H9 (cell line): ENCODE results near the gene IQSEC1. TPM values are rescaled to one million over a fixed set of nuclear protein-coding genes. Genes with fewer than 3 reads are reported as not detected.

ENCODE experiments used
- DNase-seq: peaks from one replicate; pipeline ENCODE4 v3.0.0-alpha.2; 2017
- H2AFZ ChIP-seq: one replicate; pipeline ENCODE4 v1.6.1; 2013; ENCODE audit warnings: mild to moderate bottlenecking, low read length, control low read depth, moderate library complexity
- H2AK5ac ChIP-seq: 2 replicates; pipeline ENCODE4 v1.6.1; 2013; ENCODE audit warnings: low read length, control low read depth, mixed read lengths; ENCODE audit not compliant: insufficient read length
- H2BK120ac ChIP-seq: one replicate; pipeline ENCODE4 v1.6.1; 2013; ENCODE audit warnings: low read depth, mild to moderate bottlenecking, low read length, control low read depth, inconsistent platforms; ENCODE audit not compliant: poor library complexity, severe bottlenecking
- H2BK12ac ChIP-seq: 2 replicates; pipeline ENCODE4 v1.6.1; 2013; ENCODE audit warnings: low read length, control low read depth, mixed read lengths, low read depth; ENCODE audit not compliant: insufficient read length
- H2BK15ac ChIP-seq: 2 replicates; pipeline ENCODE4 v1.6.1; 2013; ENCODE audit warnings: low read depth, low read length, control low read depth
- H2BK20ac ChIP-seq: one replicate; pipeline ENCODE4 v1.6.1; 2013; ENCODE audit warnings: low read depth, mild to moderate bottlenecking, low read length, control low read depth, inconsistent platforms; ENCODE audit not compliant: poor library complexity, severe bottlenecking
- H2BK5ac ChIP-seq: 2 replicates; pipeline ENCODE4 v1.6.1; 2013; ENCODE audit warnings: low read length, control low read depth, mixed read lengths; ENCODE audit not compliant: insufficient read length
- H3K14ac ChIP-seq: 2 replicates; pipeline ENCODE4 v1.6.1; 2013; ENCODE audit warnings: low read length, control low read depth; ENCODE audit not compliant: insufficient read depth
- H3K18ac ChIP-seq: 2 replicates; pipeline ENCODE4 v1.6.1; 2013; ENCODE audit warnings: low read depth, mild to moderate bottlenecking, mixed read lengths, low read length, control low read depth; ENCODE audit not compliant: insufficient read length
- H3K23ac ChIP-seq: 2 replicates; pipeline ENCODE4 v1.6.1; 2013; ENCODE audit warnings: low read length, control low read depth, mixed read lengths, low read depth; ENCODE audit not compliant: insufficient read length
- H3K23me2 ChIP-seq: 2 replicates; pipeline ENCODE4 v1.6.1; 2013; ENCODE audit warnings: low read depth, mild to moderate bottlenecking, mixed read lengths, low read length, control low read depth; ENCODE audit not compliant: insufficient read length, poor library complexity, severe bottlenecking
- H3K27ac ChIP-seq: 2 replicates; pipeline ENCODE4 v1.5.1; 2013; ENCODE audit warnings: low read length, control low read depth, mixed read lengths, low read depth; ENCODE audit not compliant: insufficient read length
- H3K27me3 ChIP-seq: 2 replicates; pipeline ENCODE4 v1.6.1; 2013; ENCODE audit warnings: low read length, control low read depth, inconsistent platforms; ENCODE audit not compliant: insufficient read depth
- H3K4ac ChIP-seq: 2 replicates; pipeline ENCODE4 v1.6.1; 2013; ENCODE audit warnings: low read depth, mild to moderate bottlenecking, control low read depth, inconsistent platforms, low read length, moderate library complexity
- H3K4me1 ChIP-seq: 2 replicates; pipeline ENCODE4 v1.6.1; 2013; ENCODE audit warnings: low read length, control low read depth, inconsistent platforms; ENCODE audit not compliant: insufficient read depth
- H3K4me2 ChIP-seq: 2 replicates; pipeline ENCODE4 v1.6.1; 2013; ENCODE audit warnings: low read length, control low read depth, mixed read lengths; ENCODE audit not compliant: insufficient read length, insufficient read depth
- H3K56ac ChIP-seq: 2 replicates; pipeline ENCODE4 v1.6.1; 2013; ENCODE audit warnings: low read depth, mild to moderate bottlenecking, mixed read lengths, low read length, control low read depth; ENCODE audit not compliant: insufficient read length
- H3K79me1 ChIP-seq: 2 replicates; pipeline ENCODE4 v1.6.1; 2013; ENCODE audit warnings: low read depth, mild to moderate bottlenecking, moderate library complexity, low read length, control low read depth, inconsistent platforms; ENCODE audit not compliant: insufficient read depth, poor library complexity, severe bottlenecking
- H3K79me2 ChIP-seq: 2 replicates; pipeline ENCODE4 v1.6.1; 2013; ENCODE audit warnings: low read length, control low read depth, inconsistent platforms; ENCODE audit not compliant: insufficient read depth
- H3K9ac ChIP-seq: 2 replicates; pipeline ENCODE4 v1.6.1; 2013; ENCODE audit warnings: low read length, control low read depth, mixed read lengths; ENCODE audit not compliant: insufficient read length; ENCODE audit errors: extremely low read depth
- H3K9me3 ChIP-seq: one replicate; pipeline ENCODE4 v1.6.1; 2013; ENCODE audit warnings: low read depth, low read length, inconsistent platforms; ENCODE audit not compliant: control insufficient read depth
- H3T11ph ChIP-seq: one replicate; pipeline ENCODE4 v1.6.1; 2013; ENCODE audit warnings: mild to moderate bottlenecking, low read length, control low read depth, inconsistent platforms
- H4K20me1 ChIP-seq: one replicate; pipeline ENCODE4 v1.6.1; 2013; ENCODE audit not compliant: control insufficient read depth, insufficient read length, insufficient read depth
- H4K5ac ChIP-seq: 2 replicates; pipeline ENCODE4 v1.6.1; 2013; ENCODE audit warnings: low read depth, mild to moderate bottlenecking, mixed read lengths, low read length, control low read depth; ENCODE audit not compliant: insufficient read length
- H4K8ac ChIP-seq: replicated peaks from 2 replicates; pipeline ENCODE4 v1.6.1; 2013; ENCODE audit warnings: low read length, control low read depth, mixed read lengths, low read depth; ENCODE audit not compliant: insufficient read length
- H4K91ac ChIP-seq: 2 replicates; pipeline ENCODE4 v1.6.1; 2013; ENCODE audit warnings: low read depth, mild to moderate bottlenecking, moderate library complexity, mixed read lengths, low read length, control low read depth; ENCODE audit not compliant: insufficient read length
- H3K27ac Mint-ChIP-seq, 3 experiments: 2 replicates in 2 of 3; 3 replicates in 1 of 3; pipeline ENCODE4 v1.8.0; 2020 to 2021; ENCODE audit warnings: mixed read lengths in 3 of 3, mild to moderate bottlenecking in 1 of 3, moderate library complexity in 1 of 3
- H3K27me3 Mint-ChIP-seq: 2 replicates; pipeline ENCODE4 v1.8.0; 2021; ENCODE audit warnings: low read depth, mild to moderate bottlenecking, moderate library complexity, mixed read lengths
- H3K36me3 Mint-ChIP-seq, 3 experiments: 2 replicates in 2 of 3; 3 replicates in 1 of 3; pipeline ENCODE4 v1.8.0; 2020 to 2021; ENCODE audit warnings: low read depth in 3 of 3, mixed read lengths in 3 of 3; ENCODE audit not compliant: insufficient read depth in 1 of 3
- H3K4me1 Mint-ChIP-seq, 2 experiments: 2 replicates each; pipeline ENCODE4 v1.8.0; 2020; ENCODE audit warnings: mixed read lengths in 2 of 2
- H3K4me3 Mint-ChIP-seq, 2 experiments: 2 replicates in 1 of 2; 3 replicates in 1 of 2; pipeline ENCODE4 v1.8.0; 2020 to 2021; ENCODE audit warnings: mild to moderate bottlenecking in 2 of 2, mixed read lengths in 2 of 2, moderate library complexity in 1 of 2
- H3K9me3 Mint-ChIP-seq, 2 experiments: 2 replicates in 1 of 2; 3 replicates in 1 of 2; pipeline ENCODE4 v1.8.0; 2020; ENCODE audit warnings: mild to moderate bottlenecking in 2 of 2, mixed read lengths in 2 of 2, moderate library complexity in 1 of 2
- WGBS: extraction: QIAGEN DNeasy Blood & Tissue Kit; methylation state at CpG from one replicate; pipeline ENCODE4 v1.1.7; 2013; ENCODE audit warnings: missing lambda C conversion rate, low lambda C conversion rate, mixed read lengths; ENCODE audit not compliant: insufficient read length; ENCODE audit errors: extremely low coverage; 5-methylcytosine and 5-hydroxymethylcytosine counted together
- total RNA-seq: library from RNA; stranded (reverse); gene quantifications from 2 replicates; pipeline ENCODE4 v1.2.1, GENCODE V29; 2021
- TF ChIP-seq, protein P1 (sequence below): fragments of 200-600 bp; sonication (generic); conservative IDR thresholded peaks from 3 replicates; pipeline ENCODE4 v1.8.0; 2021; ENCODE audit warnings: antibody characterized with exemption, mild to moderate bottlenecking

Gene IQSEC1
- total RNA-seq, 1 experiment from 2014 or later, result 19.1 TPM

DNA sequence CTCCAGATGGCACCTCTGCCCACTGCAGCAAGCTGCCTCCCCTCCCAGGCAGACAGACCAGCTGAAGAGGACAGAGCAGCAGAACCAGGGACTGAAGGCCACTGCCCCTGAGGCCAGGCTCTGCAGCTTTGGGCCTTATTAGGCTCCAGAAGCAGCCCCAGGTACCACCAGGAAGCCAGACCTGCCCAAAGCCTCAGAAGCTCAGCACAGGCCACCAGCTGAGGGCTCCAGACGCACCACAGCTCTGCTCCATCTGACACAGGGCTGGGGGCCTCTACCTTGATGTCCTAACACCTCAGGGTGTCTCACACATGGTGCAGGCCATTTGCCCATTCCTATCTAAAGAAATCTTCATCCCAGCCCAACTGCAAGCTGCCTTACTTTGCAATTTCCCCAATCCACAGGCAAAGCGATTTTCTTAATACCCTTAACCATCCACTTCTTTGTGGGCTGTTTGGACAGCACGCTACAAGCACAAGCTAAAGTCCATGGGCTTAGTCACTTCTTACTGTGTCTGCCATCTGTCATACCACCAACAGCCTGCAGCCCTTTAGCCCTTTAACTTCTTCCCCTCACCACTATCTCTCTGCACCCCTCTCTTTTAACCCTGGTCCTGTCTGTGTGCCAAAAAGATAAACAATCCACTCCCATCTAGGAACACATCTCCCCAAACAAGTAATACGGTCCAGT is 112.1 kb downstream of the IQSEC1 start:
- no peaks in the 10 kb centered on the region for H3K27me3 Mint-ChIP-seq
- no CpG with 5 or more reads among the region's 4 CpGs for WGBS
- Histone ChIP-seq H3K23me2 (no peaks in the 10 kb centered on the region), H2BK15ac (no peak overlapping the region), H3K27ac (no peak overlapping the region), H3T11ph (no peak overlapping the region), H2AK5ac (no peak overlapping the region), H3K4ac (no peak overlapping the region), H2BK120ac (no peak overlapping the region), H3K79me2 (no peaks in the 10 kb centered on the region; the same call in 1 of the 2 replicates), H4K91ac (no peak overlapping the region), H3K23ac (no peak overlapping the region), H4K8ac (no peak overlapping the region), H3K4me2 (no peak overlapping the region), H2AFZ (no peak overlapping the region), H3K9me3 (no peaks in the 10 kb centered on the region), H3K4me1 (peaks cover 4% of the 10 kb centered on the region; the same call in 1 of the 2 replicates), H3K56ac (no peak overlapping the region), H2BK5ac (no peak overlapping the region), H4K5ac (no peak overlapping the region), H3K27me3 (no peaks in the 10 kb centered on the region), H2BK20ac (no peak overlapping the region), H3K9ac (no peak overlapping the region), H3K79me1 (peaks cover 9% of the 10 kb centered on the region), H3K18ac (no peak overlapping the region), H2BK12ac (no peak overlapping the region), H4K20me1 (no peaks in the 10 kb centered on the region), H3K14ac (no peak overlapping the region)
- peaks cover 0 to 5% (median 3%) of the 10 kb centered on the region in 3 experiments; a peak in 1 of 7 replicates for H3K36me3 Mint-ChIP-seq
- no peak for DNase-seq
- H3K27ac Mint-ChIP-seq, result peak overlapping the region in 1 of 3 experiments; percentile 82; a peak in 1 of 7 replicates
- peaks cover 25 to 36% of the 10 kb centered on the region in 2 experiments for H3K4me1 Mint-ChIP-seq
- no peaks in the 10 kb centered on the region for H3K9me3 Mint-ChIP-seq
- H3K4me3 Mint-ChIP-seq, result no peak overlapping the region; a peak in 1 of 5 replicates
- TF ChIP-seq, protein P1, sequence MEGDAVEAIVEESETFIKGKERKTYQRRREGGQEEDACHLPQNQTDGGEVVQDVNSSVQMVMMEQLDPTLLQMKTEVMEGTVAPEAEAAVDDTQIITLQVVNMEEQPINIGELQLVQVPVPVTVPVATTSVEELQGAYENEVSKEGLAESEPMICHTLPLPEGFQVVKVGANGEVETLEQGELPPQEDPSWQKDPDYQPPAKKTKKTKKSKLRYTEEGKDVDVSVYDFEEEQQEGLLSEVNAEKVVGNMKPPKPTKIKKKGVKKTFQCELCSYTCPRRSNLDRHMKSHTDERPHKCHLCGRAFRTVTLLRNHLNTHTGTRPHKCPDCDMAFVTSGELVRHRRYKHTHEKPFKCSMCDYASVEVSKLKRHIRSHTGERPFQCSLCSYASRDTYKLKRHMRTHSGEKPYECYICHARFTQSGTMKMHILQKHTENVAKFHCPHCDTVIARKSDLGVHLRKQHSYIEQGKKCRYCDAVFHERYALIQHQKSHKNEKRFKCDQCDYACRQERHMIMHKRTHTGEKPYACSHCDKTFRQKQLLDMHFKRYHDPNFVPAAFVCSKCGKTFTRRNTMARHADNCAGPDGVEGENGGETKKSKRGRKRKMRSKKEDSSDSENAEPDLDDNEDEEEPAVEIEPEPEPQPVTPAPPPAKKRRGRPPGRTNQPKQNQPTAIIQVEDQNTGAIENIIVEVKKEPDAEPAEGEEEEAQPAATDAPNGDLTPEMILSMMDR, result no peak
